ENCODE data around the gene RYR2.

The RYR2 gene

DNA sequence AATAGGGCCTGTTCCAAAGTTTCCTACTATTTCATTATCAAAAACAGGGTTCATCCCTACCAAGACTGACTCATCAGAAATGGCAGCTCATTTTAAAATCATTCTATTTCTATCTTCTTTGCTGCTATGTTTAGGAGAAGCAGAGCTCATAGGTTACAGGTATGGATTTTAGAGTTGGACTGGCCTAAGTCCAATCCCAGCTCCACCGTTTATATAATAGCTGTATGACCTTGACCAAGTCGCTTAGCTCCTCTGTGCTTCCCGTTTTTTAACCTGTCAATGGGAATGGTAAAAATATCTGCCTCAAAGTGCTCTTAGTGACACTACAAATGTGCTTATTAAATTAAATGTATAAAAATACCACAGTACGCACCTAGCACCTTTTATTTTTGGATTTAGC lies 436.1 kb downstream of the RYR2 start:
- no peak for DNase-seq

DNA sequence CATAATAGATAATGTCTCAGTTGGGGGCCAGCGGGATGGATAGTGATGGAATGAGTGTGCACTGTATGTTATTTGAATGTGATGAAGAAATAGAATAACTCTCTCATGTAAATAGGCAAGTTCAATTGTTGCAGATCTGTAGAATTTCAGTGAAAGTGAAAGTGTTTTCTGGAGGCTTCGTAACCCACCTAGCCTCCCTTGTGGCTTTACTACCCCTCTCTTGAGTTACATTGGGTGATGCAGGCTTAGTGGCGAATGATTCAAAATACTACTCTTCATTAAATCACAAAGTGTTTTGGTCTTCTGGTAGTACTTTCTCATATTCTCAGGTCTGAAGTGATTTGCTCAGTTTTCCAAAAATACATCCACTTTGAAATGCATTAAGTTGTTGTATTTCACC lies 436.9 kb downstream of the RYR2 start:
- DNase-seq, result no peak

DNA sequence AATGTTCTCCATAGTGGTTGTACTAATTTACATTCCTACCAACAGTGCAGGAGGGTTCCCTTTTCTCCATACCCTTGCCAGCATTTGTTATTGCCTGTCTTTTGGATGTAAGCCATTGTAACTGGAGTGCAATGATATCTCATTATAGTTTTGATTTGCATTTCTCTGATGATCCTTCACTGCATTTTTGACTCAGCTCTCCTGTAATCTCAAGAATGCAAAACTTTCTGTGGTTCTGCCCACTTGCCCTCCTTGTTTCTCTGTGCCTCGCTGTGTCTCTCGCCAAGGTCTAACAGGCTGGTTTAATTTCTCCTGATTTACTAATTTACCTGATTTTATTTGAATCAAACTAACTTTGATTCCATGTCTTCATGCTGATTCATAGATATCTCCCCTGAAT lies 440.8 kb downstream of the RYR2 start:
- no peak for DNase-seq

DNA sequence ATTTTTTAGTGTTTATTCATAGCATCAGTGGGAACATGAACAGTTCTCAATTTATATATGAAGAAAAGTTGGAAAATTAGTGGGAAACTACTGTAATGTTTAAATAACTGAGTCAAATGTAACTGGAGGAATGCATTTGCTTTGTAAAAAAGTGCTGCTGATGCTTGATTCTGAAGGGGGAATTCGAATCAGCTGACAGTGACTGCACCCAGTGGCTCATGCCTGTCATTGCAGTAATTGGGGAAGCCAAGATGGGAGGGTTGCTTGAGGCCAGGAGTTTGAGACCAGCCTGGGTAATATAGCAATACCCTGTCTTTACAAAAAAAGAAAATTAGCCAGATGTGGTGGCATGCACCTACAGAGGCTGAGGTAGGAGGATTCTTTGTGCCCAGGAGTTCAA lies 450.4 kb downstream of the RYR2 start:
- no peak for DNase-seq

DNA sequence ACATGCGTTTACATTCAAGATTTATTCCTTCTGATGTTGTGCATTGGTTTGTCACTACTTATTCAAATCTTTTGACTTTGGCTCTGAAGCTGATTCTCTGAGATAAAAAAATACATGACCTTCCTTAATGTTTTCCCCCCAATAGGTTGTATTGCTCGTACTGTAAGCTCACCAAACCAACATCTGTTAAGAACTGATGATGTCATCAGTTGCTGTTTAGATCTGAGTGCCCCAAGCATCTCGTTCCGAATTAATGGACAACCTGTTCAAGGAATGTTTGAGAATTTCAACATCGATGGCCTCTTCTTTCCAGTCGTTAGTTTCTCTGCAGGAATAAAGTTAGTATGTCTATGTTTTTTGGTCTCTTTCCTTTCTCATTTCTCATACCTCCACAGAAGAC lies 458.6 kb downstream of the RYR2 start:
- no peak for DNase-seq

DNA sequence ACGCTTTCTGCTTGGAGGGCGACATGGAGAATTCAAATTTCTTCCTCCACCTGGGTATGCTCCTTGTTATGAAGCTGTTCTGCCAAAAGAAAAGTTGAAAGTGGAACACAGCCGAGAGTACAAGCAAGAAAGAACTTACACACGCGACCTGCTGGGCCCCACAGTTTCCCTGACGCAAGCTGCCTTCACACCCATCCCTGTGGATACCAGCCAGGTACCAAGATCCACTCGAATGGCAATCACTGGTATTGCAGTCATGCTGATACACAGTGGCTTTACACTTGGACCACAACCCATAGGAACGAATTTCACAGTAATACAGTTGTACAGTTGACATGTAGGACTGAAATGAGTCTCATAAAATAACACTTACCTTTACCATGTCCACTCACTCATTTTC lies 461.3 kb downstream of the RYR2 start:
- no peak for DNase-seq

DNA sequence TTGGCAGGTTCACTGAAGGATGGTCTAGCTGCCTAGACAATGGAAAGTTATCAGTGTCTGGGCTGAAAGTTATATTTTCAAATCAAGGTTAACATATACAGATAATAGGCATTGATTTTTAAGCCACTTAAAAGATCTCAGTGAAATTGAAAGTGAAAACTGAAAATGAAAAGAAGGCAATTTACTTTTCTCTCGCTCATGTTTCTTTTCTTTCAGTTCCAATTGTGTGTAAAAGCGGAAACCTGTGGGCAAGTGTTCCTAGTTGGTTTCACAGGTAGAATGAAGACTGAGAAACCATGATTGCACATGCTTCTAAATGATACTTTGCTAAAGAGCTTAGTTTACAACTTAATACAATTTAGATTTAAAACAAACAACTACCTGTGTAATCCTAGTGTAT lies 465.0 kb downstream of the RYR2 start:
- no peak for DNase-seq

DNA sequence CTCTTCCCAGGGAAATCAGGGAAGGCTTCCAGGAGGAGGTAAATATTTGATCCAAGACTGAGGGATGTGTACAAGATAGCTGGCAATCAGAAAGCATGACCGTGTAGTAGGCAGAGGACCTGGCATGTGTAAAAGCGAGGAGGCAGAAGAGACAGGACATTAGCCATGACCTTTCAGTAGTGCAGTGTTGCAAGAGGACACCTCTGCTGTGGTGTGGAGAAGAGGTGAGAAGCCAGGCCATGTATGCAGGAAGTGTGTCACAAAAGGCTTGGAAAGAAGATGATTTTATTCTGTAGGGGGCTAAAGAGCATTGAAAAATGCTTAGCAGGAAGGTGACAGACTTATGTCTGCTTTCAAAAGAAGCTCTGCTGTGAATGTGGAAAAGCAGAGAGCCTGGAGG lies 467.8 kb downstream of the RYR2 start:
- no peak for DNase-seq

DNA sequence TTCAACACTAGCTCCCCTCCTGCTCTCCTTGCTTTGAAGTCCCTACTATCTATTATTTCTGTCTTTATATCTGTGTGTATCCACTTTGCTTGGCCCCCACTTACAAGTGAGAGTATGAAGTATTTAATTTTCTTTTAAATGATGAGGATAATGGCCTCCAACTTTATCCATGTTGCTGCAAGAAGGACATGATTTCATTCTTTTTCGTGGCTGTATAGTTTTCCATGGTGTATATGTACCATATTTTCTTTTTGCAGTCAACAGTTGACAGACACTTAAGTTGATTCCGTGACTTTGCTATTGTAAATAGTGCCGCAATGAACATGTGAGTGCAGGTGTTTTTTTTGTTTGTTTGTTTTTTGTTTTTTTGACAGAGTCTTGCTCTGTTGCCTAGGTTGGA lies 483.1 kb downstream of the RYR2 start:
- no peak for DNase-seq

DNA sequence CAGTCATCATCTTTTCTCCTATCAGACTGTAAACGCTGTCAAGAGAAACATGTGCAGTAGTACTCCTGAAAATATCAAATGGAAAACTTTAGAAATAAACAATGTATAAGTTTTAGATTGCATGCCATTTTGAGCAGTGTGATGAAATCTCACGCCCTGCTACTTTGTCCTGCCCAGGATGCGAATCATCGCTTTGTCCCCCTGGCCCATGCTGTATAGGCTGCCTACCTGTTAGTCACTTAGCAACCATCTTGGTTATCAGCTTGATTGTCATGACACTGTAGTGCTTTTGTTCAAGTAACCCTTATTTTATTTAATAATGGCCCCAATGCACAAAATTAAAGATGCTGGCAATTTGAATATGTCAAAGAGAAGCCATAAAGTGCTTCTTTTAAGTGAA lies 485.8 kb downstream of the RYR2 start:
- no peak for DNase-seq

DNA sequence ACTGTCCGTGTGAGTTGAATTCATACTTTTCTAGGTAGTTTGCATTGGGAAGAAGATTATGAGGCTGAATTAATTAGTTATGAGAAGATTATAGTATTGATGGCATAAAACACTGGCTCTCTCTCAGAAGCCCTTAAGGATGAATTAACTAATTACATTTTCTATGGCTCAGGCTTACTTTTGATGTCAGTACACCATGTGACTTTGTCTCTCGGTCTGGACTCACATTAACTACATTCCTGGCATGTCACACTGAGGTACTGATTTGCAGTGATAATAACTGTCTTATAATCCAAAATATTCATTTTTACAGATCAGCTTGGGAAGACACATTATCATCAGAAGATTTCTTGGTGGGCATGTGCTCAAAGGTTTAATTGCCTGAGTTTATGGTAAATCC lies 486.6 kb downstream of the RYR2 start:
- DNase-seq, result no peak

DNA sequence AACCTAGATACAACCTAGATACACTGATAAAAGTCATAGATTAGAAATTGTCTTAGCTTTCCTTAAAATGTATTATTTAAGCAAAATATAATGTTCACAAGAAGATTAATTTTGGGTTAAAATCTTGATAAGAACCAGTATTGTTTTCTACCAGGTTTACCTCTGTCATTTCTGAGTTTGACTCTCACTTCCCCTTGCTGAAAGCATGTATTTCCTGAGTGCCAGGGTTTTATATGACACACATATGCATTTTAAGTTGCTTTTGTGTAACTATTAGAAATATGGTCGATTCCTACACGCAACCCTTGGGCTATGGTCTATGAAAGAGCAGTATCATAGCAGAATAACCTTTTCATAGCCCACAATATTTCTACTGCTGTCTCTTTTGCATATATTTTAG lies 497.1 kb downstream of the RYR2 start:
- no peak for DNase-seq

DNA sequence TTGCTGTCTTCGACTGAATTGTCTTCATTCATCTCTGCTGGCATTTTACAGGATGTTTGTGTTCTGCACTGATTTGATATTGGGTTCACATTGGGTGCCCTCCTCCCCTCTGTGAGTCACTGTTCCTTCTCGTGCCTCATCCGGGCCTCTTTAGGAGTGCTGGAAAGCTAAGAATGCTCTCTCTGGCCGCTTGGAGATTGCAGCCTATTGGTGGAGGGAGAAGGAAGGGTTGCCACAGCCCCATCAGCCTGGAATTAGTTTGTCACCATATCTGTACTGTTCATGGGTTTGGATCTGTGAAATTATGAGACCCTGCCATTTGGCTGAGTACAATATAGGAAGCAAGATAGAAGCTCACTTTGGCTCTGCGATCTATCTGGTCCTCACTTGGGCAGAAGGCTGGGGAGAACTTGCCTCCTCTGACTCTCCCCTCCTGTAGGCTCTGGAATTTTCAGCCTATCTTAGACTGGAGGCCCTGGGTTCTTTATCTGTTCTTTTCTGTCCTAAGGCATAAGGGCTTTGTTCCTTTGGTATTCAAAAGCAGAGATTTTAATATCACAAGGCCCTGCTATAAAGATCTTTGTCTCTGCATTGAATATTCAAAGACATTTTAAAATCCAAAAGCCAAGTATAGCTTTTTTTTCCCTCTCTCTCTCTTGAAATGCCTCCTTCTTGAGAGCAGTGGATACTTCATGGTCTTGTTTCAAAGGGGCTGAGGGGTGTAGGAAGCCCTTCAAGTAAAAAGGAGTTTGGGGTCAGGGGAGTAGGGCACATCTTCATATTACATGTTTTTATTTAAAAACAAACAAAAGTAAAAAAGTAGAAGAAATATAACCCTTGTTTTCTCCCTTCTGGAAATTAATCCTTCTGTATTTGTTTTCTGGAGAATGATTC lies 500.8 kb downstream of the RYR2 start:
- DNase-seq, result no peak

DNA sequence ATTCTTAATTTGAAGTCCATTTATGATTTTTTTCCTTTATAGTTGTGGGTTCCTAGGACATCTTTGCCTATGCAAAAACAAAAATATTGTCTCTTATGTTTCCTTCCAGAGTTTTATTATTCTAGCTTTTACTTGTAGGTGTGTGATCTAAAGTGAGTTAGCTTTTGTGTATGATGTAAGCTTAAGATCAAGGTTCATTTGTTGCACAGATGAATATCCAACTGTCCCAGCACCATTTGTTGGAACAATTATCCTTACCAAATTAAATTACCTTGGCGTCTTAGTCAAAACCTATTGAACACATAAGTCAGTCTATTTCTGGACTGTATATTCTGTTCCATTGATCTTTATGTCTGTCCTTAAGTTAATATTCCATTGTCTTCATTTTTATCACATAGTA lies 511.1 kb downstream of the RYR2 start:
- DNase-seq, result no peak

DNA sequence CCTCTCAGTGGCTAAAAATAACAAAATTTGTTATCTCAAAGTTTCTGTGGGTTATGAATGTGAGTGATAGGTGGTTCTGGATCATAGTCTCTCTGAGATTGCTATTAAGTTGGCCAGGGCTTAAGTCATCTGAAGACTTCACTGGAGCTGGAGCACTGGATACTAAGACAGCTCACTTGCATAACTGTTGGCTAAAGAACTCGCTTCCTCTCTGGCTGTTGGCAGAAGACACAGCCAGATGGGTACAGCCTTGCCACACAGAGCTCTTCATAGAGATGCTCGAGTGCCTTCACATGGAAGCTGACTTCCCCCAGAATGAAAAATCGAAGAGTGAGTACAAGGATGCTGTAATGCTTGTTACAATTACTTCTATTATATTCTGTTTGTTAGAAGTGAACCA lies 514.9 kb downstream of the RYR2 start:
- no peak for DNase-seq

DNA sequence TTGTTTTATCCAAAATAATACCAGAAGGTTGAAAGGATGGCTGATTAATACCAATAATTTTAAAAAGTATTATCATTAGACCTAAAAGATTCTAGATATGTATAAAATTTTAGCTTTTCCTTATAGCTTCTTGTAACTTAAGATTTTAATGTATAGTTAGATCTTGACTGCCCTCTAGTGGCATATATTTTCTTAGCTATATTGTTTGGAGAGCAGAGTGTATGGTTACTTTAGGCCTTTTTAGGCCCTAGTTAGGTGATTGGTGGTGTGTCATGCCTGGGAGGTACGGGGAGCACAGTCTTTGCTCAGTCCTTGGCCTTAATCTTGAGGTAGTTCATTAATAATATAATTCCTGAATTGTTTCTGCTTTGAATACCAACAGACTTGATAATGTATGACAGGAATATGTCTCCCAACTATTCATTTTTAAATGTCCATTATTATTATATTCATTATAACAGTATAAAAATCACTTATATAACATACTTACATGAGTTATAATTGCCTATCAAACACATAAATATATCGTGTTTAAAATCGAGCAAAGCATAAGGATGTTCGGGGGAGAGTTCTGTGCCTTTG lies 520.3 kb downstream of the RYR2 start:
- DNase-seq, result no peak

DNA sequence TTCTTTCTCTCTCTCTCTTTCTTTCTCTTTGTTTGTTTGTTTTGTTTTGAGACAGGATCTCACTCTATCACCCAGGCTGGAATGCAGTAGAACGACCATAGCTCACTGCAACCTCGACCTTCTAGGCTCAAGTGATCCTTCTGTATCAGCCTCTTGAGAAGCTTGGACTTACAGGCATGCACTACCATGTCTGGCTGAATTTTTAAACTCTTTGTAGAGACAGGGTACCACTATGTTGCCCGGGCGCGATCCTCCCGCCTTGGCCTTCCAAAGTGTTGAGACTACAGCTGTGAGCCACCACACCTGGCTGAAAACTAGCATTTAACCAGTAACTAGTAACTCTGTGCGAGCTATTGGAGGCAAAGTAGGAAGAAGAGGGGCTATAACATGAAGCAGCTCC lies 523.3 kb downstream of the RYR2 start:
- DNase-seq, result no peak

DNA sequence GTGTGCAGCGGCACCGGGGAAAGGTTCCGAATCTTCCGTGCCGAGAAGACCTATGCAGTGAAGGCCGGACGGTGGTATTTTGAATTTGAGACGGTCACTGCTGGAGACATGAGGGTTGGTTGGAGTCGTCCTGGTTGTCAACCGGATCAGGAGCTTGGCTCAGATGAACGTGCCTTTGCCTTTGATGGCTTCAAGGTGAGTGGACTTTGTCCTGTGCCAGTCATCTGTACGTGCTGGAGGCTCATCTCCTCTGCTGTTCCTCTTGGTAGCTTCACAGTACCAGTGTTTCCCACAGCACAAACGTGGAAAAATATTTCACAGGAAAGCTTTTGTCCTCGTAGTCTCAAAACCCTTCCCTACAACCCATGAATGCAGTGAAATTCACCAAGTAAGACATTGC lies 524.6 kb downstream of the RYR2 start:
- DNase-seq, result no peak

DNA sequence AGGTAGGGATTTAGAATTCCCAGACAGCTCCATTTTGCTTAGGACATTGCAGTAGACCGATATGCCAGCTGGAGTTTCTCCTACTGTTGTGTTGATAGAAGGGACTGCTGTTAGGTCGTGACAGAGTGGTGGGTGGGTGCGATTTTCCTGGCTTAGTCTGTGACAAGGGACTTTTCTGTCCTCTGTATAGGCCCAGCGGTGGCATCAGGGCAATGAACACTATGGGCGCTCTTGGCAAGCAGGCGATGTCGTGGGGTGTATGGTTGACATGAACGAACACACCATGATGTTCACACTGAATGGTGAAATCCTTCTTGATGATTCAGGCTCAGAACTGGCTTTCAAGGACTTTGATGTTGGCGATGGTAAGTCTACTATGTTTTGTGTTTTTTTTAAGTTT lies 527.0 kb downstream of the RYR2 start:
- no peak for DNase-seq

DNA sequence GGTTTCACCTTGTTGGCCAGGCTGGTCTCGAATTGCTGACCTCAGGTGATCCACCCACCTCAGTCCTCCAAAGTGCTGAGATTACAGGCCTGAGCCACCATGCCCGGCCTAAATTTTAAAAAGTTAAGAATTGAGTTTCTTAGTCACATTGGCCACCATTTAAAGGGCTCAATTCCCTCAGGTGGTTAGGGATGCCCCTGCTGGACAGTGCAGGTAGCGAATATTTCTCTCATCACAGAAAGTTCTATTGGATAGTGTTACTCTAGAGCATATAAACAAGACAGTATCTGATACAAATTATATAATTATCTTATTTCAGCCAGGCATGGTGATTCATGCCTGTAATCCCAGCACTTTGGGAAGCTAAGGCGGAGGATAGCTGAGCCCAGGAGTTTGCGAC lies 528.5 kb downstream of the RYR2 start:
- no peak for DNase-seq

DNA sequence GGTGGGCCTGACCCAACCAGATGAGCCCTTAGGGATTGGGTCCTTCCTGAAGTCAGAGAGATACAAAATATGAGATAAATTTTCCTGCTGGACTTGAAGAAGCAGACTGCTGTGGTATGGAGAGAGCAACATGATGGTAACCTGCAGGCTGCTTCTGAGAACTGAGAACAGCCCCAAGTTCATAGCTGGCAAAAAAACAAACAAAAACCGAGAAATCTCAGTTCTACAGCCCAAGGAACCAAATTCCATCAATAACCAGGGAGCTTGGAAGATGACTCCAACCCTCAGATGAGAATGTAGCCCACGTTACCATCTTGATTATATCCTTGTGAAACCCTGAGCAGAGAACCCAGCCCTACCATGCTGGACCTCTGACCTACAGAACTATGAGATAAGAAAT lies 532.6 kb downstream of the RYR2 start:
- no peak for DNase-seq

DNA sequence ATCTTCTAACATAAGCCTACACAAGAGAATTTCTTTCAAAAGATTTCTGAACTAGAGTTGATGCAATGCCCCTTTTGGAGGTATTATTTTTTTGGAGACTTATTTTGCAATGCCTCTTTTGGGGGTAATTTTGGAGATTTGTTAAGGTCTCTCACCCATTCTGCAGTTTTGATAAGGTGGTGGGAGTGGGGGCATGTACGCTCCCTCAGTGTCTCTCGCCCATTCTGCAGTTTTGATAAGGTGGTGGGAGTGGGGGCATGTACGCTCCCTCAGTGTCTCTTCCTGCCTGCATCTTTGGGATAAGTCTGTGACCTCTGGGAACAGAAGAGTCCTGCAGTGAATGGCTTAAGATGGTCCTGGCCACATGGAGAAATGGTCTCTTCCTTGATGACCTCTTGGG lies 536.6 kb downstream of the RYR2 start:
- DNase-seq, result no peak

DNA sequence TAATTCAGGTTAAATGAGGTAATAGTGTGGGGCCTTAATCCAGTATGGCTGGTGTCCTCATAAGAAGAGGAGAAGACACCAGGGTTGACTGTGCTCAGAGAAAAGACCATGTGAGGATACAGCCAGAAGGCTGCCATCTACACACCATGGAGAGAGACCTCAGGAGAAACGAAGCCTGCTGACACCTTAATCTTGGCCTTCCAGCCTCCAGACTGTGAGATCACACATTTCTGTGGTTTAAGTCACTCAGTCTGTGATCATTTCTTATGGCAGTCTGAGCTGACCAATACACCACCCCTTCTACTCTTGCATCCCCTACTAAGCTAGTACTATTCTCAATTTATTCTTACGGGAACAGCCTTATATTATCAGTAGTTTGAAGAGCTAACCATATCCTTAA lies 538.7 kb downstream of the RYR2 start:
- no peak for DNase-seq

DNA sequence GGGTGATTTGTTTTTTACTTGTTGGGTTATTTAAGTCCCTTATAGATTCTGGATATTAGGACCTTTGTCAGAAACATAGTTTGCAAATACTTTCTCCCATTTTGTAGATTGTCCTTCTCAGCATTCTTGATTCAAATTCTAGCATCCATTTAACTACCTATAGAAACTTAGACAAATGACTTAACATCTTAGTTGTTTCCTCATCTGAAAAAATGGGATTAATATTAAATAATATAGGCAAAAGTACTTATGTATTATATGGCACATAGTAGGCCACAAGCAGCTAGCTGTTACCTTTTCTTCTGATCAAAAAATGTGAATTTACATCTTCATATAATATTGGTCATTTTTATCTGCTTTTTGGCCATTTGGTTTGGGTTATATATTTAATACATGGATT lies 541.3 kb downstream of the RYR2 start:
- DNase-seq, result no peak

DNA sequence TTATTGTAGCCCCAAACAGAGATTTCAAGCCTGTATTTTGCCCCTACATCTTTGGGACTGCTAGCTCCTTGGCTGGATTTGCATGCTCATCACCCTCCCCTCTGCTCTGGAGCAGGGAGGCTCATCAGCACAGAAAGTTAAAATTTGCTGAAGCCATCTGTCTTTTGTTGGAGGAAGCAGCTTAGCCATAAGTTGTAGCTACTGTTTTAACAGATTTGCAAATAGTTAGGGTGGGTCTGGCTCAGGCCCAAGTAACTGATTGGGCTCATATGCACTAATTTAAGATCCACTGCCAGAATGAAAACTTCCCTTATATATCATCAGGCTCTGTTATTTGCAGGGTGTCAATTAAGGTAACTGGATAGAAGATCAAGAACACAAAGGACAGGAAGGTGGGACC lies 541.8 kb downstream of the RYR2 start:
- DNase-seq, result no peak

All from NCI-H187 treated with DMSO at 0.1 percent for 48 hours (cell line).